NCI-H2171 treated with DMSO at 0.1 percent for 48 hours (cell line): ENCODE measurements around the gene POU2AF1.

ENCODE experiments used
- DNase-seq: peaks from one replicate; lab custom pipeline; 2025; lab: John Stamatoyannopoulos, UW

Gene POU2AF1

DNA sequence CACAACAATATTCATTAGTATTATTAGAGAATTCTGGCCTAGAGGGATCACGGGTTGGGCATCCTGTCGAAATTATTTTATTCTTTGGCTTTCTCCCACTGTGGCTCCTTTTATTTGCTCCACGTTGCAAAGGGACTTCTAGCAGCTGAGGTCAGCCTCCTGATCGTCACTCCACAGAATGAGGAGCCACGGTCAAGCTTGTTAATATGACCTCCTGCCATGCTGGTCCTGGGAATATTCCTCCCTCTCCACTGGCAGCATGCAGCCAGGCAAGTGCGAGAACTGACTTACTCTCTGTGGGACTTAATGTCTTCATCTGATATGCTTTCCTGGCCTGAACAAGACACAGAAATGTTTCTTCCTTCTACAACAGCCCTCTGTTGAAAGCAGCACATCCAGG is 59.8 kb downstream of the POU2AF1 start:
- DNase-seq: no peak

DNA sequence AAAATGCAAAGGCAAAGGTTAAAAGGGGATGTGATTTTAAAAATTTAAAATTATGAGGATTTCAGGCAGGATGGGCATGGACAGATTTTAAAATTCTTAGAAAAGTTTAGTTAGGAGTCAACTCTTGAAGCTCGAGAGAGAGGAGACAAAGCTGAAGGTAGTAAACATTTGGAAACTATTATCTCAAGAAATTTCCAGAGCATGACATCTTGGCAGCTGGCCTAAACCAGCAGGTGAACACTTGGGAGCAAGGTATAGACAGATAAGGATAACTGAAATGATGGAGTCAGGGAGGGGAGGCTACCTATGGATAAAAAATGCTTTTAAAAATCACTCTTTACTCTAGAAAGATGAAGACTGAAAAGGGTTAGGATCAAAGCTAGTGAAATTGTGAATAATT is 67.0 kb downstream of the POU2AF1 start:
- peak; percentile 26 for DNase-seq

DNA sequence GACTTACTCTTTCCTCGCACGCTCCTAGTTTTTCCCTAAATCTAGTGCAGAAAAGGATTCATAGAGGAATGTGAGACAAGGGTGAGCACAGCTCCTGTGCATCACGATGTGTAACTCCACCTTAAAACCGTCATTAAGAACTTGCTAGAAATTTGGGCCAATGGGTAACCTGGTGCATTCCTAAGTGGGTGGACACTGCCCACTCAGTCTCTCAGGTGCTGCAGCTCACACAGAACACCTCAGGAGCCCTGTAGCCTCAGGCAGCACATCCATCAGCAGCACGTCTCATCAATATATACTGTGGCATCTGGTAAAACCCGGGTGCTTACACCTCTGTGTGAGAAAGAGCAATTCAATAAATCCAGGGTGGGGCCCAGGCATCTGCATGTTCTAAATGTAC is 68.4 kb downstream of the POU2AF1 start:
- no peak for DNase-seq

DNA sequence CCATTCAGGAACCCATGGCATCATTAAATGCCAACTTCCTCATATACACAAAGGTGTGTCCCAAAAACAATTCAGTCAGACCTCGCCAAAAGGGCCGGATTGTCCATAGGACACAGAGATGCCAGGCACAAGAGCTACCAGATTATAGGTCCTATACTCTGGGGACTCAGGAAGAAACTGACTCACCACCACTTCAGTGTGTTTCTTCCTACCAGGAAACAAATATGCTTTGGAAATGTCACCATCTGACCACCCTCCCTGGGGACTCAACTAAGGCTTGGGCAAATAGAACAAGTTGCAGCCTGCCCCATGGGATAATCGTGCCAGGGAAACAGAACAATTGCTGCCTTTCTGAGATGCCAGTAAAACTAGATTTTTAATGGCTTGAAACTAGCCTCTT is 69.0 kb downstream of the POU2AF1 start:
- peak; percentile 94 for DNase-seq

DNA sequence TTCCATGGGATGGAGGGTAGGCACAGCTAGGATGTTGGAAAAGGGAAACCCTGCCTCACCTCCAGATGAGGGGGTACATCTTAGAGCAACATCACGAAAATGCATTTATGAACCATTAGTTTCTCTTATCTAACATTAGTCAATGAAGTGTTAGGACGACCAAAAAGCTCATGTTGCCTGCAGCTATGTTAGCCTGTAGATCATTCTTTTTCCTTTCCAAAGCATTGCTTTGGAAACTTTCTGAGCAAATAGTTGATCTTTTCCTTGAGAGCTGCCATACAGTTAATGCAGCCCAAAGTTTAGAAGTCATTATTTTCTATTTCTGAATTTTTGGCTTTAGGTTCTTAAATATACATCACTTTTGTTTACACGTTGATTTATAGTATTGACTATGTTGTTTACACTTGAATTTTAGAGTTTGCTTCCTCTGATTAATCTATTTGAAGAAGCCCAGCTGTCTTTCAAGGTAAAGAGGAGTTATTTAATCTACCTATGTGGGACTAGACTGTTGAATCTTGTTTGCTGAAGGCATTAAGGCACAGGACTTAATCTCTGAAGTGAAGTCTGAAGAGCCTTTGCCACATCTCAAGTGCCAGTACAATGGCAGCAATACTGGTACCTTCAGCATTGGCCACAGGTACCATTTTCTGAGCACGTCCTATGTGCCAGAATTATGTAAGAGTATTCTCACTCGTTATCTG is 69.7 kb downstream of the POU2AF1 start:
- DNase-seq: peak; percentile 28

DNA sequence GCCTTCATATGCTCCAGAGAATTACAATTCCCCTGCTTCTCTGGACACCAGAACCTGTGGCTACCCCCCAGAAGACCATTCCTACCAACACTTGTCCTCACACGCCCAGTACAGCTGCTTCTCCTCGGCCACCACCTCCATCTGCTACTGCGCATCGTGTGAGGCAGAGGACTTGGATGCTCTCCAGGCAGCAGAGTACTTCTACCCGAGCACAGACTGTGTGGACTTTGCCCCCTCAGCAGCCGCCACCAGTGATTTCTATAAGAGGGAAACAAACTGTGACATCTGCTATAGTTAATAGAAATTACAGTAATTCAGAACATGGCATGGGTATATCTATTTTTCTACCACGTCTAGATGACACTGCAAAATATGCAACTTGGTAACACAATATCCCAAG is 70.9 kb downstream of the POU2AF1 start:
- peak; percentile 99 for DNase-seq

DNA sequence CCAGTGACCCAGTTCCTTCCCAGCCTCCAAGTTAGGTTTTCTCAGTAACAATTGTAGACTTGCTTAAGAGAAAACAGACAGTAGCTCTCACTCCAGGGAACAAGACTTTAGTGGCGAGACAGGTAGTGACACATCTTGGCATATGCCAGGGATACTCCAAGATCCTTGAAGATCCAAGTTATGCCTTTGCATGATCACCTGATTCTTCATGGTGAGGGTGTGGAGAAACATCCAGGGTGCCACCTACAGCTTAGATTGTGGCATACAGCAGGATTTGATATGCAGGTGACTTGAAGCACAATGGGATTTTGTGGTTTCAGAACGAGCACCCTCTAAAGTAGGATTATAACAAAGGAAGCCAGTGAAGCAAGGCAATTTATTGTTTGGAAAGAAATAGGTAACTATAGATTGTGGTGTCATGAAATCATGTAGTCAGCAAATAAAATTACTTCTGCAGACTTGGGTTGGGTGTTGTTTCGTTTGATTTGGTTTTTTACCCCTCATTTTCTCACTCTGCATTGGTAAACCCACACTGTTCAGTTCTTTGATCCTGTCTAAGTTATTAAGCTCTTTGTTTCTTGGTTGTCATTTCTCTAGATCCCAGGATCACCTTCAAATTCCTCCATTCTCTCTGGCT is 71.5 kb downstream of the POU2AF1 start:
- DNase-seq: peak; percentile 83

DNA sequence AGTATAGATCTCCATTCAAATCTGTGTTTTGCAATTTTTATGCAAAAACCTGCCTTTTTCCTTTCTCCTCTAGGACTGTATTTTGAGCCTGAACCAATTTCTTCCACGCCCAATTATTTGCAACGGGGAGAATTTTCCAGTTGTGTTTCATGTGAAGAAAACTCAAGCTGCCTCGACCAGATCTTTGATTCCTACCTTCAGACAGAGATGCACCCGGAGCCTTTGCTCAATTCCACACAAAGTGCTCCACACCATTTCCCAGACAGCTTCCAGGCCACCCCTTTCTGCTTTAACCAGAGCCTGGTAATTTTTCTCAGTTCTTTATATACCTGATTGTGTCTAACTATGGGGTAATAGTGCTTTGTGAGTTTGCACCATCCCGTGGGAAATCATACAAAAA is 72.8 kb downstream of the POU2AF1 start:
- DNase-seq: no peak

DNA sequence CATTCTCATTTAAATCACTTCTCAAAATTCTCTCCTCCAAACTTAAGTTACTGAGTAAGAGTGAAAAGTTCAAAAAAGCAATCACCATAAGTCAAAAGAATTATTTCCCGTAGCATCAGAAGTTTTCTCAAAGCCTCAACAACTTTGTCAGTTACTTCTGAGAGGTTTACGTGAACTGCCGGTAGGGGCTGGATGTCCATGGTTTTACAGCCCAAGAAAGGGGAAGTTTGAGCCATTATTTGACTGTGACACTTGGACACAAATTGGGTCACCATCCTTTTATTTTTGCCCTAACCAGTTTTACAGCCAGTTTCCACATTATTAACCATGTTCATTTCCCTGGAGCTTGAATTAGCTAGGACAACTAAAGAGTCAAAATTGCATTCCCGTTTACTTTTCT is 73.2 kb downstream of the POU2AF1 start:
- no peak for DNase-seq

DNA sequence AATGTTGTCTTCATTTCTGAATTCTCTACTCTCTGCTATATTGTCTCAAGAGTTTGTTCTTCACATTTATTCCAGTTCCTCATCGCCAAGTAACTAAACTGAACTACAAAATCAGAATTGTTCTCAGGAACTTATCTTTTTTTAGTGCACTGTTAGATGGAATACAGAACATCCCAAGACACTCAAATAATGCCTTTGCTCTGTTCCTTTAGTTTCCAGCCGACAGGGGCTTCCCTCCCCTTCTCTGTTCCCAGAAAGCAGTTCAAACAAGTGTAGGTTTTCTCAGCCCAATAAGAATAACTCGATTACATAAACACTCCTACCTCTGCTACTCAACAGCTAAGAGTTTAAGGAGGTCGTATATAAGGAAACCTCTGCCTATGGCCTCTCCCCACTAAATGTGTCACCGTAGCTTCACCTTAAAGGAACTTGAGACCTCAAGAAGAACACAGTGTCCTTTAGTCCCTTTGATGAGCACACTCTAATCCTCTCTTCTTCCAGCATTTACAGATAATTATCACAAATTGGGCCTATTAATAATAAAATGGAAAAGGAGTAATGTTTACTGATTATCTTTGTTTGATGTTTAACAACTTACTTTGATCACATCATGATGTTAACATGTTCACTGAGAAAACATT is 73.8 kb downstream of the POU2AF1 start:
- DNase-seq: no peak

DNA sequence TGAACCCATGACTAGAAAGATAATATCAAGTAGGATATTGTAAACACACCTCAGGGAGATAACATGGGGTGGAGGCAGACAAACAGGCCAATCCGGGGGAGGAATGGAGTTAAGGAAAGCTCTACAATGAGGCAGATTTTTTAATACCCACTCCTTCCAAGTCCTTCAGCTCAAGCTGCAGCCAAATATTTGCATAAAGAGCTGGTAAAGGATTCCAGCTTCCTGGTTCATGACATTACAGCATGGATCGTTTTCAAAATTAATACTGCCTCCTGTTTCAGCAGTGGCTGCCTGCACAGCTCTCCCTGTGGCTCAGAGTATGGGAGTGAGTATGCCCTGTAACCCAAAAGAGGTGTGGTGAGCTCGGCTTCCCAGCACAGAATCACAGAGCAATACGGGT is 75.6 kb downstream of the POU2AF1 start:
- DNase-seq: peak; percentile 87

DNA sequence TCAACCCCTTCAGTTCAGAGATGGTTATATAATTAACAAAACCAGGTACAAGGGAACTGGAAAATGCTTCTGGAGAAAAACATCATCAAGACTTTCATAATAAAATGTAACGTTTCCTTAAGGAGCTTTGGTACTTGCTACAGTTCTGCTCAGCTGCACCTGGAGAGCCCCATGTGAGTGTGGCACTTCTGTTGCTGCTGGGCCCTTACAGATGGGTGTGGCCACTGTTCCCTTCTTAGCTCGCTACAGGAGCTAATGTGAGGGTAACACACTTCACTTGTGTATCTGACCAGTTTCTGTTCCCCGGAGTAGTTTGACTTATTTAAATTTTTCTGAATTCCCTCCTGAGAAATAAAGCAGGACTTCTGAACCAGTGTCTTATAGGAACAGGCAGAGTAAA is 76.8 kb downstream of the POU2AF1 start:
- DNase-seq: peak; percentile 77
